OCI-LY1 (cell line): Measurements from ENCODE around the gene HRAS.

ENCODE experiments used
- EZH2 ChIP-seq: fragments of 200-600 bp; sonication (generic), shearing (Covaris generic); IDR thresholded peaks from 2 replicates; pipeline ENCODE4 v1.8.0; 2017; ENCODE audit warnings: borderline replicate concordance, mixed run types, mild to moderate bottlenecking, antibody characterized with exemption, low read length, moderate library complexity, mixed read lengths
- TF ChIP-seq, protein P1 (sequence below): fragments of 200-600 bp; sonication (generic), shearing (Covaris generic); IDR thresholded peaks from 2 replicates; pipeline ENCODE4 v1.5.1; 2017; ENCODE audit warnings: mild to moderate bottlenecking, antibody characterized with exemption, low read length, moderate library complexity, mixed read lengths

DNA sequence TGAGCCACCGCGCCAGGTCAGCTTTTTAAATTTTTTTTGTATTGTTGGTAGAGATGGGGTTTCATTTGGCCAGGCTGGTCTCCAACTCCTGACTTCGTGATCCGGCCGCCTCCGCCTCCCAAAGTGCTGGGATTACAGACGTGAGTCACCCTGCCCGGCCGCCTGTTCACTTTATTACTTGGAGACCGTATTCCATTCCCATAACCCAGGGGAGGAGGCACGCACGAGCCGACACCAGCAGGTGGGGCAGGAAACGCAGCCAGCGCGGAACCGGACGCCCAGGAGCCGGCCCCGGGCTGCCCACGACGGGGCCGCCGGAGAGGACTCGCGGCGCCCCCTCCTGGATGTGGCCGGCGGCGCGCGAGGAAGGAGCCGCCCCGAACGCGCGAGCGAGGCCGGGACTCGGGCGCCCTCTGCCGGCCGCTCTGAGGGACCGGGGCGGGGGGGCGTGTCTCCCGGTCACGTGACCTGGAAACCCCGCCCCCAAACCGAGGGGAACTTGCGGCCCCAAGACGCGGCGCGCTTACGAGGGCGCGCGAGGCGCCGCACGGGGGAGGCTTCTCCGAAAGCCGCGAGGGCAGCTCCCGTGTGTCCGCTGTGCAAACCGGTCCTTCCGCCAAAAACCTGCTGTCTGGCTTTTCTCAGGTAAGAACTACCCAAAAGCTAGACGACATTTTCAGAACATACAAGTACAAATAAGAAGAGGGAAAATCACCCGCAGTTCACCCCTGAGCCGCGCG, 16.7 kb downstream of the HRAS start:
- TF ChIP-seq EZH2: no peak
- TF ChIP-seq, protein P1, sequence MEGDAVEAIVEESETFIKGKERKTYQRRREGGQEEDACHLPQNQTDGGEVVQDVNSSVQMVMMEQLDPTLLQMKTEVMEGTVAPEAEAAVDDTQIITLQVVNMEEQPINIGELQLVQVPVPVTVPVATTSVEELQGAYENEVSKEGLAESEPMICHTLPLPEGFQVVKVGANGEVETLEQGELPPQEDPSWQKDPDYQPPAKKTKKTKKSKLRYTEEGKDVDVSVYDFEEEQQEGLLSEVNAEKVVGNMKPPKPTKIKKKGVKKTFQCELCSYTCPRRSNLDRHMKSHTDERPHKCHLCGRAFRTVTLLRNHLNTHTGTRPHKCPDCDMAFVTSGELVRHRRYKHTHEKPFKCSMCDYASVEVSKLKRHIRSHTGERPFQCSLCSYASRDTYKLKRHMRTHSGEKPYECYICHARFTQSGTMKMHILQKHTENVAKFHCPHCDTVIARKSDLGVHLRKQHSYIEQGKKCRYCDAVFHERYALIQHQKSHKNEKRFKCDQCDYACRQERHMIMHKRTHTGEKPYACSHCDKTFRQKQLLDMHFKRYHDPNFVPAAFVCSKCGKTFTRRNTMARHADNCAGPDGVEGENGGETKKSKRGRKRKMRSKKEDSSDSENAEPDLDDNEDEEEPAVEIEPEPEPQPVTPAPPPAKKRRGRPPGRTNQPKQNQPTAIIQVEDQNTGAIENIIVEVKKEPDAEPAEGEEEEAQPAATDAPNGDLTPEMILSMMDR: peak; percentile 96
